A549 (cell line): ENCODE measurements around the gene PSMC5. TPM values are rescaled to one million over a fixed set of nuclear protein-coding genes. Genes with fewer than 3 reads are reported as not detected.

ENCODE experiments used
- ATAC-seq, 2 experiments: fragments of 200-7000 bp in 1 of 2; fragments of >200 bp in 1 of 2; cut with Nextera tagmentation in 1 of 2; cut with Tn5 transposase in 1 of 2; 3 replicates each; pipeline versions ENCODE4 v1.8.0 to v1.9.1; 2018 to 2020; ENCODE audit warnings: mild to moderate bottlenecking in 1 of 2, moderate library complexity in 1 of 2
- CTCF ChIA-PET: fragments of 300-600 bp; sonication (Branson Sonifier 250); formaldehyde crosslinking; extraction: SDS; loops from one replicate; lab custom pipeline; 2021; ENCODE audit warnings: antibody characterized with exemption, inconsistent platforms; lab: Yijun Ruan, JAX
- POLR2A ChIA-PET: fragments of 350-600 bp; formaldehyde crosslinking; extraction: SDS; loops from one replicate; lab custom pipeline; 2021; ENCODE audit warnings: antibody characterized with exemption, inconsistent platforms; lab: Yijun Ruan, JAX
- DNase-seq, 2 experiments: peaks; one replicate each; pipeline versions ENCODE4 v3.0.0 to v3.0.0-alpha.2; 2011 to 2016; ENCODE audit warnings: low read depth in 1 of 2, low spot score in 1 of 2
- FAIRE-seq: peaks from 2 replicates; lab custom pipeline; 2011; peaks lifted over from hg19 to GRCh38; lab: Jason Lieb, UNC
- H3K27ac ChIP-seq, 2 experiments: fragments of >200 bp; sonication (Bioruptor Twin); formaldehyde crosslinking; 3 replicates each; pipeline ENCODE4 v1.5.1; 2016 to 2017
- H3K4me1 ChIP-seq: fragments of >200 bp; sonication (Bioruptor Twin); formaldehyde crosslinking; 3 replicates; pipeline ENCODE4 v1.6.1; 2016
- H3K4me2 ChIP-seq: fragments of >200 bp; sonication (Bioruptor Twin); formaldehyde crosslinking; 3 replicates; pipeline ENCODE4 v1.6.1; 2016
- H3K4me3 ChIP-seq: fragments of >200 bp; sonication (Bioruptor Twin); formaldehyde crosslinking; 3 replicates; pipeline ENCODE4 v1.5.1; 2016
- H3K9me3 ChIP-seq: fragments of >200 bp; sonication (Bioruptor Twin); formaldehyde crosslinking; 3 replicates; pipeline ENCODE4 v1.6.1; 2016
- CBX2 ChIP-seq: fragments of 200-600 bp; sonication (generic); IDR thresholded peaks from 2 replicates; pipeline ENCODE4 v1.6.1; 2016; ENCODE audit warnings: low read depth, mild to moderate bottlenecking, borderline replicate concordance
- CBX8 ChIP-seq: fragments of 200-600 bp; sonication (generic); IDR thresholded peaks from 2 replicates; pipeline ENCODE4 v1.6.1; 2016
- CEBPB ChIP-seq, 2 experiments: fragments of >200 bp in 1 of 2; sonication (Bioruptor Twin) in 1 of 2; formaldehyde crosslinking in 1 of 2; IDR thresholded peaks; 2 replicates each; pipeline ENCODE4 v1.6.1; 2012 to 2016
- CHD2 ChIP-seq: fragments of 150-350 bp; IDR thresholded peaks from 2 replicates; pipeline ENCODE4 v1.6.1; 2014; ENCODE audit warnings: low read length; ENCODE audit not compliant: partially characterized antibody
- EHF ChIP-seq: fragments of 250-450 bp; sonication (Bioruptor Pico); IDR thresholded peaks from 2 replicates; pipeline ENCODE4 v1.5.0; 2020; ENCODE audit warnings: mild to moderate bottlenecking
- JUN ChIP-seq, 2 experiments: fragments of >200 bp; sonication (Bioruptor Twin); formaldehyde crosslinking; IDR thresholded peaks; 2 replicates in 1 of 2; 3 replicates in 1 of 2; pipeline ENCODE4 v1.6.1; 2016 to 2017
- JUNB ChIP-seq: fragments of >200 bp; sonication (Bioruptor Twin); formaldehyde crosslinking; IDR thresholded peaks from 2 replicates; pipeline ENCODE4 v1.6.1; 2016
- KDM1A ChIP-seq: fragments of 200-600 bp; sonication (generic); IDR thresholded peaks from 2 replicates; pipeline ENCODE4 v1.6.1; 2016; ENCODE audit warnings: low read depth, mild to moderate bottlenecking
- MYC ChIP-seq: IDR thresholded peaks from 2 replicates; pipeline ENCODE4 v1.6.1; 2012; ENCODE audit warnings: mild to moderate bottlenecking, inconsistent platforms, low read length, improper control_type of control experiment, borderline replicate concordance
- POLR2AphosphoS2 ChIP-seq: conservative IDR thresholded peaks from 2 replicates; pipeline ENCODE4 v1.6.1; 2012; ENCODE audit warnings: low read length, improper control_type of control experiment, inconsistent platforms
- RCOR1 ChIP-seq: fragments of 150-350 bp; IDR thresholded peaks from 2 replicates; pipeline ENCODE4 v1.6.1; 2014; ENCODE audit warnings: antibody characterized with exemption, low read length, low read depth
- SREBF2 ChIP-seq: fragments of 450-650 bp; IDR thresholded peaks from 2 replicates; pipeline ENCODE4 v1.6.1; 2014; ENCODE audit warnings: mild to moderate bottlenecking, moderate library complexity
- WGBS: methylation state at CpG from one replicate; pipeline ENCODE4 v1.1.6; 2017; ENCODE audit errors: missing lambda C conversion rate; 5-methylcytosine and 5-hydroxymethylcytosine counted together
- polyA plus RNA-seq, 4 experiments: library from polyadenylated mRNA; depleted of rRNA in 3 of 4; stranded (reverse); fragments of >200 nt; fragmentation: RNase III in 1 of 4; extraction: RNeasy Plus Mini Kit Qiagen cat#74134 plus additional on column Dnase treatment in 1 of 4; gene quantifications; 2 replicates in 3 of 4; 3 replicates in 1 of 4; pipeline ENCODE4 v1.2.3, GENCODE V29; 2011 to 2017
- TF ChIP-seq, protein P1 (sequence below): fragments of >200 bp; sonication (Bioruptor Twin); formaldehyde crosslinking; IDR thresholded peaks from 3 replicates; pipeline ENCODE4 v1.5.1; 2016
- TF ChIP-seq, protein P2 (sequence below): fragments of 450-650 bp; IDR thresholded peaks from 2 replicates; pipeline ENCODE4 v1.6.1; 2014; ENCODE audit warnings: antibody characterized with exemption
- TF ChIP-seq, protein P3 (sequence below): fragments of 150-350 bp; IDR thresholded peaks from 2 replicates; pipeline ENCODE4 v1.6.1; 2014; ENCODE audit warnings: low read depth, mild to moderate bottlenecking, low read length
- TF ChIP-seq, protein P4 (sequence below): fragments of 250-450 bp; sonication (Bioruptor Pico); IDR thresholded peaks from 2 replicates; pipeline ENCODE4 v1.5.0; 2020; ENCODE audit warnings: low read depth, mild to moderate bottlenecking, moderate library complexity
- TF ChIP-seq, protein P5 (sequence below): fragments of 200-600 bp; sonication (generic); IDR thresholded peaks from 2 replicates; pipeline ENCODE4 v1.6.1; 2016; ENCODE audit warnings: antibody characterized with exemption, mild to moderate bottlenecking, moderate library complexity

PSMC5 gene
- polyA plus RNA-seq, 2 of the 4 experiments (the other 2 are of a cell fraction), result 303 to 406 TPM

DNA sequence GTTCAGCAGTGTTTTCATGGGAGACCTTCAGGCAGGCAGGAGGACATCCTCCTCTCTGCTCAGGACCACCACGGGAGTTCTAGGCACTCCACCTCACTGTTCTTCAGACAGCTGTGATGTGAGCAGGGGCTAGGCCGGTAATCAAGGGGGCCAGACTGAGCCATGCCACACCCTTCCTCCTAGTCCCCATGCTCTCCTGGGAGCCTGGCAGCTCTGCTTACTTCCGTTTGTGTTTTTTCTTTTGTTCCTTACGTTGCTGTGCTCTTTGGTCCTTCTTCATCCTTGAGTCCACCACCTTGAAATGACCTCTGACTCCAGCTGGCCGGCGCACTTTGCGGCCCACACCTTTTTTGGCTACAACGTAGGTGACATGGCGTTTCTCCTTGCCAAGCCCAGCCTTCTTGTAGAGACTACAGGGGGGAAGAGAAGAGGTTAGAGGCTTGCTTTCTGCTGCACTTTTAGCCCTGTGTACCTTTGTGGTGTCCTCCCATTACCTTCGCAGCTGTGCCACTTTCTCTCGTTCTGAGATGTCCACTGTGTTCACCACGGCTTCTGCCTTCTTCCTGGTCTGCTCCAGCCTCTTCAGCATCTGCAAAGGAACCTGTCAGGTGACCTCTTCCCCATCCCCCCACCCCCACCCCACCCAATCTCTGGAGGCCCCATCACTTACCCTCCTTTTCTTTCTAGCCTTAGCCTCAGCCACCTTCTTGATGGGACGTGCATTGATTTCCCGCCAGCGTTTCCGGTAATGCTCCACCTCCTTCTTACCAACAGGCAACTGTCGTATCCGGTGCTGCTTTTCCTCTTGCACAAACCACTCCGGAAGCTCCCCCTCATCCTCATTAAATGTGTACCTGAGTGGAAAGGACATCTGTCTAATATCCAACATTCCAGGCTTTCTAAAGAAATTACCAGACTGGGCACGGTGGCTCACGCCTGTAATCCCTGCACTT lies 7.4 kb upstream of the PSMC5 start:
- no peaks in the 10 kb centered on the region for H3K9me3 ChIP-seq
- ATAC-seq (peak; percentile 14 to 44; a peak in 5 of 6 replicates), FAIRE-seq (no peak), DNase-seq (no peak)
- no peak overlapping the region for H3K4me3 ChIP-seq
- peak in 1 of 2 experiments; percentile 20; a peak in 1 of 5 replicates for TF ChIP-seq JUN (IDR thresholded peaks at IDR 0.05)
- TF ChIP-seq, protein P1, sequence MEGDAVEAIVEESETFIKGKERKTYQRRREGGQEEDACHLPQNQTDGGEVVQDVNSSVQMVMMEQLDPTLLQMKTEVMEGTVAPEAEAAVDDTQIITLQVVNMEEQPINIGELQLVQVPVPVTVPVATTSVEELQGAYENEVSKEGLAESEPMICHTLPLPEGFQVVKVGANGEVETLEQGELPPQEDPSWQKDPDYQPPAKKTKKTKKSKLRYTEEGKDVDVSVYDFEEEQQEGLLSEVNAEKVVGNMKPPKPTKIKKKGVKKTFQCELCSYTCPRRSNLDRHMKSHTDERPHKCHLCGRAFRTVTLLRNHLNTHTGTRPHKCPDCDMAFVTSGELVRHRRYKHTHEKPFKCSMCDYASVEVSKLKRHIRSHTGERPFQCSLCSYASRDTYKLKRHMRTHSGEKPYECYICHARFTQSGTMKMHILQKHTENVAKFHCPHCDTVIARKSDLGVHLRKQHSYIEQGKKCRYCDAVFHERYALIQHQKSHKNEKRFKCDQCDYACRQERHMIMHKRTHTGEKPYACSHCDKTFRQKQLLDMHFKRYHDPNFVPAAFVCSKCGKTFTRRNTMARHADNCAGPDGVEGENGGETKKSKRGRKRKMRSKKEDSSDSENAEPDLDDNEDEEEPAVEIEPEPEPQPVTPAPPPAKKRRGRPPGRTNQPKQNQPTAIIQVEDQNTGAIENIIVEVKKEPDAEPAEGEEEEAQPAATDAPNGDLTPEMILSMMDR, result no peak
- ChIA-PET POLR2A (interaction anchor here (2.2 kb wide), 1 partner anchor 7 kb away, joined by 6 read pairs; the partner anchor contains the start of genes FTSJ3 and PSMC5), CTCF (interaction anchor here (1.0 to 5.7 kb wide), 9 partner anchors 7 to 55 kb away, joined by 3 to 33 read pairs (median 10); partner anchors contain the start of genes FTSJ3 and PSMC5)
- H3K4me2 ChIP-seq, result peak overlapping the region; percentile 48
- peaks cover 24% of the 10 kb centered on the region for H3K4me1 ChIP-seq
- H3K27ac ChIP-seq, result peak overlapping the region in 1 of 2 experiments; percentile 72; a peak in 4 of 6 replicates
- WGBS, result 79% methylated on average over 21 of the region's 21 CpGs

DNA sequence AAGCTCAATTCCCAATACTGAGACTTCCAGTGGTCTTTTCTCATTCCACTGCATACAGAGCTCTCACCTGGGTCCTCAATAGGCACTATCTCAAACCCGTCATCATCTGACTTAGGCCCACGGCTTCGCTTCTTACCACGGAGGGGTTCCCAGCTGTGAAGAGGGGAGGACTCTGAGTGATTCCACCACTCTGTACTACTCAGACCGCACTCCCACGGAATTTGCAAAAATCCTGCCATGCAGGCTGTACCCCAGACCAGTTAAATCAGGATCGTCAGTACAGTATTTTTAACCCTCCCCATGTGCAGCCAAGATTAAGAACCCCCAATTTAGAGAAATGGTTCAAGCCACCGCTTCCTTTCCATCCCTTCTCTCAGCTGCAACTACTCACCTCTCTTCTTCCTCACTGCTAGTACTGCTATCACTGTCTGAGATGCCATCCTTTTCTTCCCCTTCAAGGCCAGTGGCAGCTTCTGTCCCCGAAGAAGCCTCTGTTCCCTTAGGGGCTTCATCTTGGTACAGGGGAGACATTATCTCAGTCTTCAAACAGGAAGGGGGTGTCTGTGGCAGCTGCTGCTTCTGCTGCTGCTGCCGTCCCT lies 6.2 kb upstream of the PSMC5 start:
- H3K4me1 ChIP-seq, result peaks cover 30% of the 10 kb centered on the region
- no peak for DNase-seq
- no peak overlapping the region for H3K27ac ChIP-seq
- CTCF ChIA-PET, result interaction anchor here (0.6 to 5.7 kb wide), 9 partner anchors 8 to 56 kb away, joined by 3 to 33 read pairs (median 4); partner anchors contain the start of genes FTSJ3 and PSMC5
- no peak; a peak in 1 of 6 replicates for ATAC-seq
- no peak for FAIRE-seq
- TF ChIP-seq RCOR1 (no peak), POLR2AphosphoS2 (0 out of 2 replicates have a peak, but pooled peaks have one; percentile 8)
- TF ChIP-seq, protein P2, sequence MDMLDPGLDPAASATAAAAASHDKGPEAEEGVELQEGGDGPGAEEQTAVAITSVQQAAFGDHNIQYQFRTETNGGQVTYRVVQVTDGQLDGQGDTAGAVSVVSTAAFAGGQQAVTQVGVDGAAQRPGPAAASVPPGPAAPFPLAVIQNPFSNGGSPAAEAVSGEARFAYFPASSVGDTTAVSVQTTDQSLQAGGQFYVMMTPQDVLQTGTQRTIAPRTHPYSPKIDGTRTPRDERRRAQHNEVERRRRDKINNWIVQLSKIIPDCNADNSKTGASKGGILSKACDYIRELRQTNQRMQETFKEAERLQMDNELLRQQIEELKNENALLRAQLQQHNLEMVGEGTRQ, result no peak
- TF ChIP-seq, all 56 proteins: peak for 1
- no peak overlapping the region for H3K4me2 ChIP-seq
- H3K9me3 ChIP-seq, result no peaks in the 10 kb centered on the region
- POLR2A ChIA-PET, result interaction anchor here (1.1 kb wide), 1 partner anchor 48 kb away, joined by 3 read pairs; the partner anchor contains the start of gene CCDC47
- whole genome bisulfite sequencing, result 94% methylated on average over 10 of the region's 10 CpGs
- H3K4me3 ChIP-seq, result no peak overlapping the region

DNA sequence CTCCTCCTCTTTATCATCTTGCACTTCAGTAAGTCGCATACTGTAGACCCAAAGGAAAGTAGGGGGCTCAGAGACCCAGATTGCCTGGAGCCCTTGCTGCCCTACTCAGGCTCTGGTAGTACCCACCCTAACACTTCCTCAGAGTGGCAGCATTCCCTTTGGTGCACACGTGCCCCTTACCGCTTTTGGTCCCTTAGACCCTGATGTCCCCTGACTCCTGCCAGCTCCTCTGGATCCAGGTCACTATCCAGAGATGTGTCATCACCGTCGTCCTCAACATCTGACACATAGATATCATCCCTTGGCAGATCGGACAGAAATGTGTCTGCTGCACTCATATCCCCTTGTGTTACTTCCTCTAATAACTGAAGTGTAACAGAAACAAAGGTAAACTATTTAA lies 5.4 kb upstream of the PSMC5 start:
- Histone ChIP-seq H3K27ac (no peak overlapping the region), H3K4me1 (peaks cover 31% of the 10 kb centered on the region), H3K4me2 (no peak overlapping the region), H3K4me3 (no peak overlapping the region), H3K9me3 (no peaks in the 10 kb centered on the region)
- DNase-seq (no peak), ATAC-seq (no peak), FAIRE-seq (no peak)
- ChIA-PET POLR2A (interaction anchor here (1.1 kb wide), 1 partner anchor 49 kb away, joined by 3 read pairs; the partner anchor contains the start of gene CCDC47), CTCF (interaction anchor here (0.6 to 5.7 kb wide), 6 partner anchors 8 to 35 kb away, joined by 3 to 33 read pairs (median 8); partner anchors contain the start of genes FTSJ3 and PSMC5)
- 88% methylated on average over 6 of the region's 6 CpGs for WGBS
- TF ChIP-seq CBX8, result no peak
- TF ChIP-seq CEBPB (IDR thresholded peaks at IDR 0.05), result no peak
- no peak for TF ChIP-seq CHD2
- TF ChIP-seq, protein P3, sequence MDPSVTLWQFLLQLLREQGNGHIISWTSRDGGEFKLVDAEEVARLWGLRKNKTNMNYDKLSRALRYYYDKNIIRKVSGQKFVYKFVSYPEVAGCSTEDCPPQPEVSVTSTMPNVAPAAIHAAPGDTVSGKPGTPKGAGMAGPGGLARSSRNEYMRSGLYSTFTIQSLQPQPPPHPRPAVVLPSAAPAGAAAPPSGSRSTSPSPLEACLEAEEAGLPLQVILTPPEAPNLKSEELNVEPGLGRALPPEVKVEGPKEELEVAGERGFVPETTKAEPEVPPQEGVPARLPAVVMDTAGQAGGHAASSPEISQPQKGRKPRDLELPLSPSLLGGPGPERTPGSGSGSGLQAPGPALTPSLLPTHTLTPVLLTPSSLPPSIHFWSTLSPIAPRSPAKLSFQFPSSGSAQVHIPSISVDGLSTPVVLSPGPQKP, result no peak
- no peak for TF ChIP-seq SREBF2
- TF ChIP-seq, protein P4, sequence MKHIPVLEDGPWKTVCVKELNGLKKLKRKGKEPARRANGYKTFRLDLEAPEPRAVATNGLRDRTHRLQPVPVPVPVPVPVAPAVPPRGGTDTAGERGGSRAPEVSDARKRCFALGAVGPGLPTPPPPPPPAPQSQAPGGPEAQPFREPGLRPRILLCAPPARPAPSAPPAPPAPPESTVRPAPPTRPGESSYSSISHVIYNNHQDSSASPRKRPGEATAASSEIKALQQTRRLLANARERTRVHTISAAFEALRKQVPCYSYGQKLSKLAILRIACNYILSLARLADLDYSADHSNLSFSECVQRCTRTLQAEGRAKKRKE, result no peak
- TF ChIP-seq CBX2, result no peak
- TF ChIP-seq KDM1A, result no peak
- no peak for TF ChIP-seq JUN (IDR thresholded peaks at IDR 0.05)
- TF ChIP-seq EHF (CRISPR knock-in tag), result no peak
- TF ChIP-seq, protein P1, result no peak
- TF ChIP-seq JUNB, result no peak
- TF ChIP-seq MYC, result no peak
- TF ChIP-seq, protein P5, sequence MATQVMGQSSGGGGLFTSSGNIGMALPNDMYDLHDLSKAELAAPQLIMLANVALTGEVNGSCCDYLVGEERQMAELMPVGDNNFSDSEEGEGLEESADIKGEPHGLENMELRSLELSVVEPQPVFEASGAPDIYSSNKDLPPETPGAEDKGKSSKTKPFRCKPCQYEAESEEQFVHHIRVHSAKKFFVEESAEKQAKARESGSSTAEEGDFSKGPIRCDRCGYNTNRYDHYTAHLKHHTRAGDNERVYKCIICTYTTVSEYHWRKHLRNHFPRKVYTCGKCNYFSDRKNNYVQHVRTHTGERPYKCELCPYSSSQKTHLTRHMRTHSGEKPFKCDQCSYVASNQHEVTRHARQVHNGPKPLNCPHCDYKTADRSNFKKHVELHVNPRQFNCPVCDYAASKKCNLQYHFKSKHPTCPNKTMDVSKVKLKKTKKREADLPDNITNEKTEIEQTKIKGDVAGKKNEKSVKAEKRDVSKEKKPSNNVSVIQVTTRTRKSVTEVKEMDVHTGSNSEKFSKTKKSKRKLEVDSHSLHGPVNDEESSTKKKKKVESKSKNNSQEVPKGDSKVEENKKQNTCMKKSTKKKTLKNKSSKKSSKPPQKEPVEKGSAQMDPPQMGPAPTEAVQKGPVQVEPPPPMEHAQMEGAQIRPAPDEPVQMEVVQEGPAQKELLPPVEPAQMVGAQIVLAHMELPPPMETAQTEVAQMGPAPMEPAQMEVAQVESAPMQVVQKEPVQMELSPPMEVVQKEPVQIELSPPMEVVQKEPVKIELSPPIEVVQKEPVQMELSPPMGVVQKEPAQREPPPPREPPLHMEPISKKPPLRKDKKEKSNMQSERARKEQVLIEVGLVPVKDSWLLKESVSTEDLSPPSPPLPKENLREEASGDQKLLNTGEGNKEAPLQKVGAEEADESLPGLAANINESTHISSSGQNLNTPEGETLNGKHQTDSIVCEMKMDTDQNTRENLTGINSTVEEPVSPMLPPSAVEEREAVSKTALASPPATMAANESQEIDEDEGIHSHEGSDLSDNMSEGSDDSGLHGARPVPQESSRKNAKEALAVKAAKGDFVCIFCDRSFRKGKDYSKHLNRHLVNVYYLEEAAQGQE, result no peak
